HEK293T (cell line): ENCODE measurements around the gene BCAP31.

Experiments used
- BHLHE40 ChIP-seq: fragments of 450-650 bp; IDR thresholded peaks from 2 replicates; pipeline ENCODE4 v1.6.1; 2016; ENCODE audit warnings: mild to moderate bottlenecking, moderate library complexity, borderline replicate concordance
- FOXM1 ChIP-seq: fragments of 450-650 bp; IDR thresholded peaks from 2 replicates; pipeline ENCODE4 v1.6.1; 2017; ENCODE audit warnings: mild to moderate bottlenecking, borderline replicate concordance
- L3MBTL2 ChIP-seq: fragments of 450-650 bp; conservative IDR thresholded peaks from 2 replicates; pipeline ENCODE4 v1.6.1; 2016; ENCODE audit warnings: mild to moderate bottlenecking
- NFRKB ChIP-seq: fragments of 450-650 bp; IDR thresholded peaks from 2 replicates; pipeline ENCODE4 v1.6.1; 2016; ENCODE audit warnings: mild to moderate bottlenecking, moderate library complexity
- SP1 ChIP-seq: fragments of 450-650 bp; IDR thresholded peaks from 2 replicates; pipeline ENCODE4 v1.6.1; 2017
- TF ChIP-seq, protein P1 (sequence below): fragments of 450-650 bp; IDR thresholded peaks from 2 replicates; pipeline ENCODE4 v1.6.1; 2016

DNA sequence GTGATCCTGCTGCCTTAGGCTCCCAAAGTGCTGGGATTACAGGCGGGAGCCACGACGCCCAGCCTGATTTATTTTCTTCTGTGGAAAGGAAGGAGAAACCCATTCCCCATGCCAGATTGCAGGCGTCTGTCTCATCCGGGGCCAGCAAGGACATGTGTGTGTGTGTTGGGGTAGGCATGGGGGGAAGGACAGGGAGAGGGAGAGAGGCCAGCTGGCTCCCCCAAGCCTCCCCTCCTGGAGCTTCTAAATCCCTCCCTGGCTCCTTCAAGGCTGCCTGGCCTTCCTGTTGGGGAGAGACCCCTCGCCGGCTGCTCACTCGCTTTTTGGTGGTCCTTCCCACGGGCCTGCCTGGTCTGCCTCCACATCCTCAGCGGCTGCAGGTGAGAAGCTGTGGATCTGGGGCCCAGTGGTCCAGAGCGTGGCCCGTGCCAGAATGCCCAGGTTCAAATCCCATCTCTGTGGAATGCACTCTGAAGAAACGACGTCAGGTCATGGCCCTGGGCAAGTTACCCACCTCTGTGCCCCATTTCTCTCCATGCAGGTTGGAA, 38.5 kb upstream of the BCAP31 start:
- TF ChIP-seq SP1 (no peak), FOXM1 (no peak), BHLHE40 (no peak), L3MBTL2 (no peak), NFRKB (no peak)
- TF ChIP-seq, protein P1, sequence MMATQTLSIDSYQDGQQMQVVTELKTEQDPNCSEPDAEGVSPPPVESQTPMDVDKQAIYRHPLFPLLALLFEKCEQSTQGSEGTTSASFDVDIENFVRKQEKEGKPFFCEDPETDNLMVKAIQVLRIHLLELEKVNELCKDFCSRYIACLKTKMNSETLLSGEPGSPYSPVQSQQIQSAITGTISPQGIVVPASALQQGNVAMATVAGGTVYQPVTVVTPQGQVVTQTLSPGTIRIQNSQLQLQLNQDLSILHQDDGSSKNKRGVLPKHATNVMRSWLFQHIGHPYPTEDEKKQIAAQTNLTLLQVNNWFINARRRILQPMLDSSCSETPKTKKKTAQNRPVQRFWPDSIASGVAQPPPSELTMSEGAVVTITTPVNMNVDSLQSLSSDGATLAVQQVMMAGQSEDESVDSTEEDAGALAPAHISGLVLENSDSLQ = no peak
